HepG2 (cell line): Measurements from ENCODE around the gene TAS2R38. TPM values are rescaled to one million over a fixed set of nuclear protein-coding genes. Genes with fewer than 3 reads are reported as not detected.
"Not testable (repeated sequence)": the region's sequence is repeated elsewhere in the genome, so short reads cannot be mapped to it uniquely, and the experiment has no call there.

Source experiments
- ATAC-seq: fragments of 200-7000 bp; cut with Tn5 transposase; 3 replicates; pipeline ENCODE4 v1.9.1; 2020; ENCODE audit warnings: mild to moderate bottlenecking, moderate library complexity
- BruUV-seq: library from RNA; stranded (reverse); fragments of 400-500 nt; replicated peaks from 2 replicates; lab custom pipeline; 2021; lab: Mats Ljungman, UMichigan
- CTCF ChIA-PET: fragments of 300-600 bp; formaldehyde crosslinking; extraction: SDS; loops from one replicate; lab custom pipeline; 2021; ENCODE audit warnings: low total read pairs, inconsistent platforms, low intra/inter-chr PET ratio; lab: Yijun Ruan, JAX
- POLR2A ChIA-PET: fragments of 350-600 bp; sonication (Branson Sonifier 250); formaldehyde crosslinking; loops from one replicate; lab custom pipeline; 2020; ENCODE audit warnings: antibody characterized with exemption, inconsistent platforms; lab: Yijun Ruan, JAX
- DNase-seq: peaks from one replicate; pipeline ENCODE4 v3.0.0-alpha.2; 2015; ENCODE audit warnings: low spot score
- FAIRE-seq: peaks from 3 replicates; lab custom pipeline; 2011; peaks lifted over from hg19 to GRCh38; lab: Jason Lieb, UNC
- H2AFZ ChIP-seq: one replicate; pipeline ENCODE4 v1.6.1; 2011; ENCODE audit warnings: low read length, inconsistent platforms
- H3K27ac ChIP-seq: fragments of 300-600 bp; 3 replicates; pipeline ENCODE4 v1.8.0; 2011; ENCODE audit warnings: mixed run types, mild to moderate bottlenecking, mixed read lengths, low read length, inconsistent platforms; ENCODE audit not compliant: insufficient read depth; ENCODE audit errors: extremely low read length
- H3K27me3 ChIP-seq, 2 experiments: fragments of 200-600 bp in 1 of 2; 2 replicates in 1 of 2; 3 replicates in 1 of 2; pipeline versions ENCODE4 v1.6.0 to v1.8.0; 2011; ENCODE audit warnings: low read length in 2 of 2, mild to moderate bottlenecking in 2 of 2, moderate library complexity in 2 of 2, inconsistent platforms in 1 of 2; ENCODE audit not compliant: insufficient read depth in 2 of 2, control insufficient read depth in 1 of 2
- H3K36me3 ChIP-seq, 2 experiments: fragments of 200-600 bp in 1 of 2; replicated peaks in 1 of 2; 2 replicates in 1 of 2; 3 replicates in 1 of 2; pipeline versions ENCODE4 v1.5.1 to v1.8.0; 2011; ENCODE audit warnings: low read length in 2 of 2, inconsistent platforms in 1 of 2; ENCODE audit not compliant: insufficient read depth in 2 of 2, control insufficient read depth in 1 of 2
- H3K4me1 ChIP-seq: 2 replicates; pipeline ENCODE4 v1.5.1; 2012; ENCODE audit warnings: low read length, inconsistent platforms; ENCODE audit not compliant: insufficient read depth
- H3K4me2 ChIP-seq: 2 replicates; pipeline ENCODE4 v1.6.0; 2011; ENCODE audit warnings: low read depth, low read length, inconsistent platforms
- H3K4me3 ChIP-seq, 3 experiments: fragments of 200-600 bp in 1 of 3; sonication (generic), shearing (Covaris generic) in 1 of 3; replicated peaks in 1 of 3; 2 replicates each; pipeline ENCODE4 v1.5.1; 2011 to 2016; ENCODE audit warnings: low read length in 3 of 3, inconsistent platforms in 2 of 3, low read depth in 2 of 3, mild to moderate bottlenecking in 2 of 3, control low read depth in 1 of 3, mixed read lengths in 1 of 3; ENCODE audit not compliant: insufficient read depth in 1 of 3
- H3K79me2 ChIP-seq: one replicate; pipeline ENCODE4 v1.6.1; 2011; ENCODE audit warnings: low read length, inconsistent platforms; ENCODE audit not compliant: insufficient read depth
- H3K9ac ChIP-seq: 2 replicates; pipeline ENCODE4 v1.6.0; 2011; ENCODE audit warnings: mild to moderate bottlenecking, low read depth, low read length, inconsistent platforms; ENCODE audit not compliant: insufficient read depth
- H3K9me3 ChIP-seq: 2 replicates; pipeline ENCODE4 v1.5.1; 2012; ENCODE audit warnings: mild to moderate bottlenecking, low read length
- H4K20me1 ChIP-seq: 2 replicates; pipeline ENCODE4 v1.6.0; 2011; ENCODE audit warnings: inconsistent platforms, mild to moderate bottlenecking, low read length, moderate library complexity; ENCODE audit not compliant: insufficient read depth
- GABPB1 ChIP-seq: IDR thresholded peaks from 2 replicates; pipeline ENCODE4 v1.6.1; 2016; ENCODE audit warnings: mild to moderate bottlenecking, missing genetic modification reagents, moderate library complexity, missing compliant biosample characterization
- NFE2L2 ChIP-seq: fragments of 150-350 bp; IDR thresholded peaks from 2 replicates; pipeline ENCODE4 v1.6.1; 2014; ENCODE audit warnings: low read length
- SOX5 ChIP-seq: IDR thresholded peaks from 2 replicates; pipeline ENCODE4 v1.6.1; 2016; ENCODE audit warnings: borderline replicate concordance
- ZNF749 ChIP-seq: sonication (generic); formaldehyde crosslinking; IDR thresholded peaks from 2 replicates; pipeline ENCODE4 v1.8.0; 2022; ENCODE audit warnings: mild to moderate bottlenecking, missing genetic modification reagents, moderate library complexity, borderline replicate concordance
- WGBS: methylation state at CpG from one replicate; pipeline ENCODE4 v1.1.6; 2017; ENCODE audit warnings: low lambda C conversion rate; 5-methylcytosine and 5-hydroxymethylcytosine counted together
- in situ Hi-C: cut with HindIII; loops from 2 replicates; pipeline ENCODE4 v1.10.0; 2017; ENCODE audit warnings: low pct_unique_long_range_greater_than_20kb; ENCODE audit not compliant: extremely low pct_ligation_motif_present
- intact Hi-C: fragments of 100-400 bp; cut with micrococcal nuclease; formaldehyde crosslinking; loops from one replicate; pipeline ENCODE4 v1.10.0; 2022; ENCODE audit not compliant: unreplicated experiment
- polyA plus RNA-seq, 8 experiments: library from polyadenylated mRNA; depleted of rRNA in 3 of 8; stranded (reverse) in 7 of 8; unstranded in 1 of 8; fragments of >200 nt; fragmentation: Illumina TruSeq in 4 of 8; extraction: Trizol in 4 of 8; gene quantifications; 2 replicates each; pipeline versions ENCODE4 v1.2.1 to v1.2.3, GENCODE V29; 2011 to 2016; ENCODE audit warnings: low read depth in 4 of 8, missing spikeins in 1 of 8, mixed read lengths in 1 of 8; ENCODE audit not compliant: insufficient read depth in 1 of 8
- total RNA-seq, 5 experiments: library from RNA; depleted of rRNA; stranded (reverse); fragments of >200 nt; fragmentation: Illumina TruSeq; extraction: Trizol; gene quantifications; 2 replicates each; pipeline ENCODE4 v1.2.3, GENCODE V29; 2016; ENCODE audit warnings: low read depth in 1 of 5
- TF ChIP-seq, protein P1 (sequence below): sonication (generic); formaldehyde crosslinking; IDR thresholded peaks from 2 replicates; pipeline ENCODE4 v1.9.0; 2021; ENCODE audit warnings: missing genetic modification reagents, borderline replicate concordance
- TF ChIP-seq, protein P2 (sequence below): sonication (generic); formaldehyde crosslinking; IDR thresholded peaks from 2 replicates; pipeline ENCODE4 v1.4.0; 2020; ENCODE audit warnings: missing genetic modification reagents
- TF ChIP-seq, protein P3 (sequence below), 2 experiments: fragments of 450-650 bp in 1 of 2; sonication (generic) in 1 of 2; formaldehyde crosslinking; IDR thresholded peaks; 2 replicates each; pipeline versions ENCODE4 v1.5.0 to v1.8.0; 2020 to 2022; ENCODE audit warnings: mild to moderate bottlenecking in 1 of 2, missing genetic modification reagents in 1 of 2

The TAS2R38 gene
- total and polyA plus RNA-seq, 2 of the 13 experiments (the other 11 are each of a cell fraction or from before 2014, with no cell fraction given) = not detected

DNA sequence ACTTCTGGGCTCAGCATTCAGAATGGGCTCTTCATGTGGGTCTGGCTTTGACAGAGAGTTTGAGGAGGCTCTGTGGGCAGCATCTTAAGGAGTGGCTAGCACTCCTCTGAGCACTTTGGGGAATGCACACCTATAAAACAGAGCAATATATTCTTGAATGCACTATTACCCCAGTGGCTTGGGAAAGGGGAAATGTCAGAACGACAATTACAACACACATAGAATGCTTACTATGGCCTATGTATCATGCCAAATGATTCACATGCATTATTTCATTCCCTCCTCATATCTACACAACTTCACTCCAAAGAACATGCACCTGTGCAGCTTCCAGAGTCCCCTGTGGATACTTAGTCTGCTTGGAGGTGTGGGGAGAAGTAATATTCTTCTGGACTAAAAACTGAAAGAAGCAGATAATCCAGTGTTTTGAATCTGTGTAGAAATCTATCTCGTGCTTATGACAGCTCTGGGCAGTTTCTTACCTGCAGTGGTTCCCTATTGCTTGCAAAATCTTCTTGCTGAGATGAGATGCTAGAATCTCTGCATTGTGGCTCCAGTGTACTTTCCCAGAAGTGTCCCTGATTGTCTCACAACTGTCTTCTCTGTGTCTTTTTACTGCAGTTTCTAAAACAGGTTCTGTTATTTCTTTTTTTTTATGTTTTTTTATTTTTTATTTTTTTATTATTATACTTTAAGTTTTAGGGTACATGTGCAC is 16.6 kb upstream of the TAS2R38 start:
- Histone ChIP-seq H3K4me1 (no peaks in the 10 kb centered on the region), H3K36me3 (no peaks in the 10 kb centered on the region), H3K9me3 (no peaks in the 10 kb centered on the region), H3K4me3 (no peak overlapping the region), H3K27ac (no peak overlapping the region), H3K79me2 (no peaks in the 10 kb centered on the region), H3K9ac (no peak overlapping the region), H2AFZ (no peak overlapping the region), H3K4me2 (no peak overlapping the region), H3K27me3 (no peaks in the 10 kb centered on the region)
- 23% methylated on average over 1 of the region's 2 CpGs for WGBS
- no peak for FAIRE-seq
- in situ Hi-C loops (no loop called here), intact Hi-C loops (no loop called here)
- CTCF ChIA-PET = no interaction called here
- ATAC-seq = no peak
- POLR2A ChIA-PET = no interaction called here
- BruUV-seq = no TSS peak
- DNase-seq = no peak
- no peak for TF ChIP-seq NFE2L2
- TF ChIP-seq, protein P1, sequence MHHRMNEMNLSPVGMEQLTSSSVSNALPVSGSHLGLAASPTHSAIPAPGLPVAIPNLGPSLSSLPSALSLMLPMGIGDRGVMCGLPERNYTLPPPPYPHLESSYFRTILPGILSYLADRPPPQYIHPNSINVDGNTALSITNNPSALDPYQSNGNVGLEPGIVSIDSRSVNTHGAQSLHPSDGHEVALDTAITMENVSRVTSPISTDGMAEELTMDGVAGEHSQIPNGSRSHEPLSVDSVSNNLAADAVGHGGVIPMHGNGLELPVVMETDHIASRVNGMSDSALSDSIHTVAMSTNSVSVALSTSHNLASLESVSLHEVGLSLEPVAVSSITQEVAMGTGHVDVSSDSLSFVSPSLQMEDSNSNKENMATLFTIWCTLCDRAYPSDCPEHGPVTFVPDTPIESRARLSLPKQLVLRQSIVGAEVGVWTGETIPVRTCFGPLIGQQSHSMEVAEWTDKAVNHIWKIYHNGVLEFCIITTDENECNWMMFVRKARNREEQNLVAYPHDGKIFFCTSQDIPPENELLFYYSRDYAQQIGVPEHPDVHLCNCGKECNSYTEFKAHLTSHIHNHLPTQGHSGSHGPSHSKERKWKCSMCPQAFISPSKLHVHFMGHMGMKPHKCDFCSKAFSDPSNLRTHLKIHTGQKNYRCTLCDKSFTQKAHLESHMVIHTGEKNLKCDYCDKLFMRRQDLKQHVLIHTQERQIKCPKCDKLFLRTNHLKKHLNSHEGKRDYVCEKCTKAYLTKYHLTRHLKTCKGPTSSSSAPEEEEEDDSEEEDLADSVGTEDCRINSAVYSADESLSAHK (CRISPR knock-in tag) = no peak
- no peak for TF ChIP-seq GABPB1
- no peak for TF ChIP-seq ZNF749 (CRISPR knock-in tag)
- TF ChIP-seq, protein P2, sequence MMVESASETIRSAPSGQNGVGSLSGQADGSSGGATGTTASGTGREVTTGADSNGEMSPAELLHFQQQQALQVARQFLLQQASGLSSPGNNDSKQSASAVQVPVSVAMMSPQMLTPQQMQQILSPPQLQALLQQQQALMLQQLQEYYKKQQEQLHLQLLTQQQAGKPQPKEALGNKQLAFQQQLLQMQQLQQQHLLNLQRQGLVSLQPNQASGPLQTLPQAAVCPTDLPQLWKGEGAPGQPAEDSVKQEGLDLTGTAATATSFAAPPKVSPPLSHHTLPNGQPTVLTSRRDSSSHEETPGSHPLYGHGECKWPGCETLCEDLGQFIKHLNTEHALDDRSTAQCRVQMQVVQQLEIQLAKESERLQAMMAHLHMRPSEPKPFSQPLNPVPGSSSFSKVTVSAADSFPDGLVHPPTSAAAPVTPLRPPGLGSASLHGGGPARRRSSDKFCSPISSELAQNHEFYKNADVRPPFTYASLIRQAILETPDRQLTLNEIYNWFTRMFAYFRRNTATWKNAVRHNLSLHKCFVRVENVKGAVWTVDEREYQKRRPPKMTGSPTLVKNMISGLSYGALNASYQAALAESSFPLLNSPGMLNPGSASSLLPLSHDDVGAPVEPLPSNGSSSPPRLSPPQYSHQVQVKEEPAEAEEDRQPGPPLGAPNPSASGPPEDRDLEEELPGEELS (CRISPR knock-in tag) = no peak
- no peak for TF ChIP-seq SOX5 (CRISPR knock-in tag)
- TF ChIP-seq, protein P3, sequence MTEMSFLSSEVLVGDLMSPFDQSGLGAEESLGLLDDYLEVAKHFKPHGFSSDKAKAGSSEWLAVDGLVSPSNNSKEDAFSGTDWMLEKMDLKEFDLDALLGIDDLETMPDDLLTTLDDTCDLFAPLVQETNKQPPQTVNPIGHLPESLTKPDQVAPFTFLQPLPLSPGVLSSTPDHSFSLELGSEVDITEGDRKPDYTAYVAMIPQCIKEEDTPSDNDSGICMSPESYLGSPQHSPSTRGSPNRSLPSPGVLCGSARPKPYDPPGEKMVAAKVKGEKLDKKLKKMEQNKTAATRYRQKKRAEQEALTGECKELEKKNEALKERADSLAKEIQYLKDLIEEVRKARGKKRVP (CRISPR knock-in tag; IDR thresholded peaks at IDR 0.05) = no peak
- TF ChIP-seq, all 625 proteins: peak for 0
- no peaks in the 10 kb centered on the region for H4K20me1 ChIP-seq

DNA sequence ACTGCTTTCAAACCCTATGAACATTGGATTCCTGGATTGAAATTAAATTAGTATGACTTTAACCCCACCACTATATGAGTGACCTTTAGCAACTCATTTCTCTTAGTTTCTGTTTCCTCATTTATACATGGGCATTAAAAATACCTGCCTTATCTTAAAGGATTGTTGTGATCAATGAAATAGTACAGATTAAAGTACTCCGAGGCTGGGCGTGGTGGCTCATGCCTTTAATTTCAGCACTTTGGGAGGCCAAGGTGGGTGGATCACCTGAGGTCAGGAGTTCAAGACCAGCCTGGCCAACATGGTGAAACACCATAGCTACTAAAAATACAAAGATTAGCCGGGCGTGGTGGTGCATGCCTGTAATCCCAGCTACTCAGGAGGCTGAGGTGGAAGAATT is 14.2 kb upstream of the TAS2R38 start:
- H3K9ac ChIP-seq, H3K4me2 ChIP-seq, POLR2A ChIA-PET, FAIRE-seq, intact Hi-C loops, H4K20me1 ChIP-seq, H3K4me1 ChIP-seq, H2AFZ ChIP-seq, H3K4me3 ChIP-seq, H3K9me3 ChIP-seq, BruUV-seq, CTCF ChIA-PET, ATAC-seq, H3K36me3 ChIP-seq, in situ Hi-C loops, DNase-seq, H3K27me3 ChIP-seq, H3K79me2 ChIP-seq, H3K27ac ChIP-seq: not testable (repeated sequence)
- 19% methylated on average over 4 of the region's 4 CpGs for WGBS
